D341Med (cell line): Measurements from ENCODE around the gene ZBTB8B.

Experiments
- DNase-seq: peaks from one replicate; pipeline ENCODE4 v3.0.0; 2012; ENCODE audit warnings: low spot score

The ZBTB8B gene

DNA sequence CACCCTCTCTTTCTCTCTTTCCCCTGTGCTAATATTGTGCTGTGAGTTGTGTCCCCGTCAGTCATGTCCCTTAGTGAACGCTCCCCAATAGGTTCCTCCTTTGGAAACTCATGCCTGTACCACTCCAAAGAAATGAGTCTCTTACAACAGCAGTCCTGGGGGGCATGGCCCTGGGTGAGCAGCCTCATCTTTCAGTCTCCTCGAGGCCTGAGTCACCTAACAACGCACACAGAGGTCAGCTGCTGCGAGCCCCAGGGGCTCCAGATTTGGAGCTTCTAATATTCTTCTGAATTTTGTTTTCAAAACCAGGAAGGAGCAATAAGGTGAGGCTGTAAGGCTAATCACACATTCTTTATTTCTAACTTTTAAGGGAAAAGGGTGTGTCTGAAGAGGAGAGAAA lies 43.9 kb downstream of the ZBTB8B start:
- no peak for DNase-seq

DNA sequence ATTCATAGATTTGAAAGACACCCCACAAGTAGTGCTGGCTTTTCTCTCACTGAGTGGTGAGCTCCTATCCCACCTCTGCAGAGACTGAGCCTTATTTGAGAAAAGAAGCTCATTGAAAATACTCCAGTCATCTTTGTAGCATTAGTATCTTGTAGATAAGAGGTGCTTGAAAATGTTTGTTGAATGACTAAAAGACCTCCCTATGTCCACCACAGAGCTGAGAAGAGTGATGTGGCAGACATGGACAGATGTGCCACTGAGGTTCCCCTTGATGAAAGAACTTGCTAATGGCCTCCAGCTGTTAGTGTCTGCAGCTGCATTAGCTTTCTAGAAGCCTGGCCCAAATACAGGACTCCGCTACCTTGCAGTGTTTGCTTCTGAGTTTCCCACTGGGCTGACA lies 45.1 kb downstream of the ZBTB8B start:
- no peak for DNase-seq
